ENCODE results near the gene TCERG1L.

TCERG1L gene

DNA sequence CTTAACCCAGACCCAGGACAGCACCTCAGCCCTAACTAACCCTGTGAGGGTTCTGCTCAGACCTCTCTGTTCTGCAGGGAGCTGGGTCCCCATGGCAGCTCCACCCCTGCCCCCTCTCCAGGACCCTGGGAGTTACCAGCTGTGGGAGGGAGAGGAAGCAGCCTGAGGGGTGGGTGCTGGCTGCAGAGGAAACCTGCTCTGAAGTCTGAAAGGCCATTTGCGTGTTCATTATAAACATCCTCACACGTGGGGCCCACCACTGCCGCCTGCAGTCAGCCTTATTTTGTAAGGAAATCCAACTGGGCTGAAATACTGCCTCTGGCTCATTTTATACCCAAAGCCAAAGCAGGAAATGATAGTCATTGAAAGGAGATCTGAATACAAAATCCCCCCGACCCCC is 195.7 kb downstream of the TCERG1L start:
- H3K27ac ChIP-seq = peak overlapping the region; percentile 60; the same call in 1 of the 2 replicates
- TF ChIP-seq, protein P1, sequence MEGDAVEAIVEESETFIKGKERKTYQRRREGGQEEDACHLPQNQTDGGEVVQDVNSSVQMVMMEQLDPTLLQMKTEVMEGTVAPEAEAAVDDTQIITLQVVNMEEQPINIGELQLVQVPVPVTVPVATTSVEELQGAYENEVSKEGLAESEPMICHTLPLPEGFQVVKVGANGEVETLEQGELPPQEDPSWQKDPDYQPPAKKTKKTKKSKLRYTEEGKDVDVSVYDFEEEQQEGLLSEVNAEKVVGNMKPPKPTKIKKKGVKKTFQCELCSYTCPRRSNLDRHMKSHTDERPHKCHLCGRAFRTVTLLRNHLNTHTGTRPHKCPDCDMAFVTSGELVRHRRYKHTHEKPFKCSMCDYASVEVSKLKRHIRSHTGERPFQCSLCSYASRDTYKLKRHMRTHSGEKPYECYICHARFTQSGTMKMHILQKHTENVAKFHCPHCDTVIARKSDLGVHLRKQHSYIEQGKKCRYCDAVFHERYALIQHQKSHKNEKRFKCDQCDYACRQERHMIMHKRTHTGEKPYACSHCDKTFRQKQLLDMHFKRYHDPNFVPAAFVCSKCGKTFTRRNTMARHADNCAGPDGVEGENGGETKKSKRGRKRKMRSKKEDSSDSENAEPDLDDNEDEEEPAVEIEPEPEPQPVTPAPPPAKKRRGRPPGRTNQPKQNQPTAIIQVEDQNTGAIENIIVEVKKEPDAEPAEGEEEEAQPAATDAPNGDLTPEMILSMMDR (conservative IDR thresholded peaks at IDR 0.05) = no peak

DNA sequence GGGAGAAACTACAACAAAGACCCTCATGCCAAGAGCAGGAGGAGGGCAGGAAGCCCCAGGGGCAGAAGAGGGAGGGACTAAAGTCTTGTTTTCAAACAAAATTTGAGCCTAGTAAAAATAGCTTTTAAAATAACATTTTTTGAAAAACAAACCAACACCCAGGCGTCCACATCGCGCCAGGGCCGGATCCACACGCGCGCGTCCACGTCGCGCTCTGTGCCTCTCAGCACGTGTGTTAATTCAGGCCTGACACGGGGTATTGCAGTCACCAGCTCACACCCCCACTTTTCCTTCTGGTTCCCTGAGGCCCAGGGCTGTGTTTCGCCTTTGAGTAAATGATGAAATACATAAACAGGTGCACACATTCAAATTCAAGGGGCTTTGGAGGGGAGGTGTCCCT is 196.2 kb downstream of the TCERG1L start:
- TF ChIP-seq, protein P1 (conservative IDR thresholded peaks at IDR 0.05) = no peak
- peak overlapping the region; percentile 60 for H3K27ac ChIP-seq

- peak overlapping the region; percentile 60 for H3K27ac ChIP-seq
- TF ChIP-seq, protein P1 (conservative IDR thresholded peaks at IDR 0.05) = no peak
Measured at GRCh38 chr10:131114846-131115245, 196.7 kb downstream of the TCERG1L start.

DNA sequence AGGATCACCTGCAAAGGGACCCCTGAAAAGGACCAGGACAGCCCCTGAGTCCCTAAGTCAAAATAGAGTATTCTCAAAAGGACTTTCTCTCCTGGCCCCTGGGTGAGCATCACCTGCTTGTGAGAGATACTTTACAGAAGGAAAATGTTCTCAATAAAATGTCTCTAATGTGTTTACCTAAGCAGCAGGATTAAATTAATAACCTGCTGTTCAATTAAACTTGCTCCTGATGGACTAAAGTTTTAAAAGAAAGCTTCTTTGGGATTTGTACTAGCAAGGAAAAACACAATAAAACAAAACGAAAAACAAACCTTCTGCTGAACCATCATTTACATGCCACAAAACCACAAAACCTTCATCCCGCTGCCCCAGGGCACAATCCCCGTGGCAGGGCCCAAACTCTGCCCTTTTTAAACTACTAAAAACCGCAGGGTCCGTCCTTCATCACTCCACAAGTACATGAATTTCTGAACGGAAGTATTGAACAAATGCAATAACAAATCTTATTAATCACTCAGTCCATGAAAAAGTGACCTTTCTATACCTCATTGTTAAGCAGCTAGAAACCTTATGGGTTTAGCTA is 197.7 kb downstream of the TCERG1L start:
- TF ChIP-seq, protein P1 (conservative IDR thresholded peaks at IDR 0.05) = no peak
- H3K27ac ChIP-seq = peak overlapping the region; percentile 60

DNA sequence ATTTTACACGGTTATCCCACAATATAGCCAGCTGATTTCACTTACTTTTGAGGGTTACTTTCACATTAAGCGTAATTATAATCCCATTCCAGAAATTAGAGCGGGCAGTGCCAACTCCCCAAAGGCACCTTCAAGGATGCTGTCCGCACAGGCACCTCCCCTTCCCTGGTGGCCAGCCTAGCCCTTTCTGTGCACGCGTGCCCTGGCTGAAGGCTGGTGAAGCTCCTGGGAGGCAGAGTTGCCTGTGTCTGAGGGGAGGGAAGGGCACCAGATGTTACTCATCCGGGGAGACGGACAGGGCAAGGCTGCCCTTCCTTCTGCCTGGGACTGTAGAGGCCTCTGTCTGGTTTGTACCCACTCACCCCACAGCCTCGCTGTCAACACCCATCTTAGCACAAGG is 198.4 kb downstream of the TCERG1L start:
- peak overlapping the region; percentile 60; the same call in 1 of the 2 replicates for H3K27ac ChIP-seq
- TF ChIP-seq, protein P1 (conservative IDR thresholded peaks at IDR 0.05) = no peak

- H3K27ac ChIP-seq = peak overlapping the region; percentile 60; the same call in 1 of the 2 replicates
- TF ChIP-seq, protein P1 (conservative IDR thresholded peaks at IDR 0.05) = no peak
Measured at GRCh38 chr10:131112691-131113090, 198.8 kb downstream of the TCERG1L start.

DNA sequence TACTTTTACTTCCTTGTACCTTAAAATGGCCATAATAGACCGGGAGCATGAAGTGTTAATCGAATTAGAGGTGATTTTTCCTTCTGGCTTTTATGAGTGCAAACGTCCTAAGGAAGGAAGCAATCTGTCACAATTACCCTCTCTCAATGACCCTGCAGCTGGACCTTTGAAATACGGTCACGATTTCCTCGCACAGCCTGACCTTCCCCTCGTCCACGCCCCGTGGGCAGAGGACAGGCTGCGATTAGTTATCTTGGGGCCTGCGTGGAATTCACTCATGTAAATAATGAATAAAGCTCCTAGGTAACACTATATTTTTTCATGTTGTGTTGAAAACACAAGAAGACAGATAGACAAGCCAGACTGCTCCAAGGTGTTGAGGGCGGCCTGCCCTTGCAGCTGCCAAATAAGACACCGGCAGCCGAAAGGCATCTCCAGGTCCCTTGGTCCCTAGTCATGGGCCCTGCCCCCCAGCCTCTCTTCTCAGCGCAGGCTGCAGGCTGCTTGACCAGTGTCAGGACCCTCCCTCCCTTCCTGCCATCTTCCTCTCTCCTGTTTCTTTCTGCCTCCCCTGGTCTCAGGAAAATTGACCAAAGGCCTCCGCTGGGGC is 199.9 kb downstream of the TCERG1L start:
- H3K27ac ChIP-seq = no peak overlapping the region
- TF ChIP-seq, protein P1 (conservative IDR thresholded peaks at IDR 0.05) = no peak
